ENCODE measurements around the gene ESF1.

DNA sequence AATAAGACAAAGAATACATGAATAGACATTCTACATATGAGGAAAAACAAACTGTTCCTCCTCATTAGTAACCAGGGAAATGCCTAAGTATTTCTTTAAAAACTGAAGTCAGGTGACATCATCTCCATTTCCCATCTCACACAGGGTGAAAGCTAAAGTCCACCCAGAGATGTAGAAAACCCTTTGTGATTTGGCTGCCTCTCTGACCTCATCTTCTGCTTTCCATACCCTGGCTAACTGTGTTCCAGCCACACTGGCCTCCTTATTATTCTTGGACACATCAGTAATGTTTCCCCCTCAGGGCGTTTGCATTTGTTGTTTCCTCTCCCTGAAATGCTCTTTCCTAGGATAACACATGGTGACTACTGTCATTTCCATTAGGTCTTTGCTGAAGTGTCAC is 40.4 kb downstream of the ESF1 start:
- TF ChIP-seq ZNF660 (tag by site-specific recombination; IDR thresholded peaks at IDR 0.05): no peak
- no peak for TF ChIP-seq ZNF274 (IDR thresholded peaks at IDR 0.05; ENCODE audit: low read length)
- no peak for TF ChIP-seq ZNF274 (tag by site-specific recombination; IDR thresholded peaks at IDR 0.05; ENCODE audit: borderline replicate concordance)
